Measurements from ENCODE around the gene AQP1.

AQP1 gene

DNA sequence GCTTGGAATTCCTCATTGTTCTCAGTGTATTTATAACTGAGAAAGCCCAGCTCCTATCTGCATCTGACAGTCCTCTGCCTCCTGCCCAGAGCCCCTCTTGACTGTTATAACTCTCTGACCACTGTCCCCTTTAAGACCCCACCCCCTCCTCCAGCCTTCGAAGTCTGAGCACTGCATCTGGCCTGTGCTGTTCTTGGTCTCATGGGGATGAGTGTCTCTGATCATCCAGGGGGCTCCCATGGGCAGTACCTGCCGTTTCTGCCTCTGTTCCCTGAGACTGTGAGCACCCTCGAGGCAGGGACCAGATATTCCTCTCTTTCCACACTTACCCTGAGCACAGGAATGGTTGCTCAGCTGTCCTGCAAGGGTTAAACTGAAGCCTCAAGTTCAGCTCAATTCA, 59.8 kb downstream of the AQP1 start:
- TF ChIP-seq, protein P1, sequence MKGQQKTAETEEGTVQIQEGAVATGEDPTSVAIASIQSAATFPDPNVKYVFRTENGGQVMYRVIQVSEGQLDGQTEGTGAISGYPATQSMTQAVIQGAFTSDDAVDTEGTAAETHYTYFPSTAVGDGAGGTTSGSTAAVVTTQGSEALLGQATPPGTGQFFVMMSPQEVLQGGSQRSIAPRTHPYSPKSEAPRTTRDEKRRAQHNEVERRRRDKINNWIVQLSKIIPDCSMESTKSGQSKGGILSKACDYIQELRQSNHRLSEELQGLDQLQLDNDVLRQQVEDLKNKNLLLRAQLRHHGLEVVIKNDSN (IDR thresholded peaks at IDR 0.05) = no peak
- TF ChIP-seq FOXM1 (IDR thresholded peaks at IDR 0.05; ENCODE audit: borderline replicate concordance, low read depth) (no peak), EP300 (IDR thresholded peaks at IDR 0.05; ENCODE audit: borderline replicate concordance) (no peak), ZBTB7A (IDR thresholded peaks at IDR 0.05; ENCODE audit: low read depth) (no peak), EGR1 (IDR thresholded peaks at IDR 0.05) (no peak), TAF1 (IDR thresholded peaks at IDR 0.05; ENCODE audit: low read depth) (no peak), TCF12 (IDR thresholded peaks at IDR 0.05; ENCODE audit: low read depth) (no peak), RAD21 (IDR thresholded peaks at IDR 0.05; ENCODE audit: low read depth) (no peak), YY1 (IDR thresholded peaks at IDR 0.05; ENCODE audit: low read depth) (no peak), TEAD4 (IDR thresholded peaks at IDR 0.05) (no peak), NFIC (IDR thresholded peaks at IDR 0.05) (no peak), CREB1 (IDR thresholded peaks at IDR 0.05; ENCODE audit: low read depth) (no peak), CEBPB (IDR thresholded peaks at IDR 0.05) (no peak)
- TF ChIP-seq, protein P2, sequence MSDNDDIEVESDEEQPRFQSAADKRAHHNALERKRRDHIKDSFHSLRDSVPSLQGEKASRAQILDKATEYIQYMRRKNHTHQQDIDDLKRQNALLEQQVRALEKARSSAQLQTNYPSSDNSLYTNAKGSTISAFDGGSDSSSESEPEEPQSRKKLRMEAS (IDR thresholded peaks at IDR 0.05) = no peak
- TF ChIP-seq, protein P3, sequence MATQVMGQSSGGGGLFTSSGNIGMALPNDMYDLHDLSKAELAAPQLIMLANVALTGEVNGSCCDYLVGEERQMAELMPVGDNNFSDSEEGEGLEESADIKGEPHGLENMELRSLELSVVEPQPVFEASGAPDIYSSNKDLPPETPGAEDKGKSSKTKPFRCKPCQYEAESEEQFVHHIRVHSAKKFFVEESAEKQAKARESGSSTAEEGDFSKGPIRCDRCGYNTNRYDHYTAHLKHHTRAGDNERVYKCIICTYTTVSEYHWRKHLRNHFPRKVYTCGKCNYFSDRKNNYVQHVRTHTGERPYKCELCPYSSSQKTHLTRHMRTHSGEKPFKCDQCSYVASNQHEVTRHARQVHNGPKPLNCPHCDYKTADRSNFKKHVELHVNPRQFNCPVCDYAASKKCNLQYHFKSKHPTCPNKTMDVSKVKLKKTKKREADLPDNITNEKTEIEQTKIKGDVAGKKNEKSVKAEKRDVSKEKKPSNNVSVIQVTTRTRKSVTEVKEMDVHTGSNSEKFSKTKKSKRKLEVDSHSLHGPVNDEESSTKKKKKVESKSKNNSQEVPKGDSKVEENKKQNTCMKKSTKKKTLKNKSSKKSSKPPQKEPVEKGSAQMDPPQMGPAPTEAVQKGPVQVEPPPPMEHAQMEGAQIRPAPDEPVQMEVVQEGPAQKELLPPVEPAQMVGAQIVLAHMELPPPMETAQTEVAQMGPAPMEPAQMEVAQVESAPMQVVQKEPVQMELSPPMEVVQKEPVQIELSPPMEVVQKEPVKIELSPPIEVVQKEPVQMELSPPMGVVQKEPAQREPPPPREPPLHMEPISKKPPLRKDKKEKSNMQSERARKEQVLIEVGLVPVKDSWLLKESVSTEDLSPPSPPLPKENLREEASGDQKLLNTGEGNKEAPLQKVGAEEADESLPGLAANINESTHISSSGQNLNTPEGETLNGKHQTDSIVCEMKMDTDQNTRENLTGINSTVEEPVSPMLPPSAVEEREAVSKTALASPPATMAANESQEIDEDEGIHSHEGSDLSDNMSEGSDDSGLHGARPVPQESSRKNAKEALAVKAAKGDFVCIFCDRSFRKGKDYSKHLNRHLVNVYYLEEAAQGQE (IDR thresholded peaks at IDR 0.05; ENCODE audit: low read depth) = no peak

DNA sequence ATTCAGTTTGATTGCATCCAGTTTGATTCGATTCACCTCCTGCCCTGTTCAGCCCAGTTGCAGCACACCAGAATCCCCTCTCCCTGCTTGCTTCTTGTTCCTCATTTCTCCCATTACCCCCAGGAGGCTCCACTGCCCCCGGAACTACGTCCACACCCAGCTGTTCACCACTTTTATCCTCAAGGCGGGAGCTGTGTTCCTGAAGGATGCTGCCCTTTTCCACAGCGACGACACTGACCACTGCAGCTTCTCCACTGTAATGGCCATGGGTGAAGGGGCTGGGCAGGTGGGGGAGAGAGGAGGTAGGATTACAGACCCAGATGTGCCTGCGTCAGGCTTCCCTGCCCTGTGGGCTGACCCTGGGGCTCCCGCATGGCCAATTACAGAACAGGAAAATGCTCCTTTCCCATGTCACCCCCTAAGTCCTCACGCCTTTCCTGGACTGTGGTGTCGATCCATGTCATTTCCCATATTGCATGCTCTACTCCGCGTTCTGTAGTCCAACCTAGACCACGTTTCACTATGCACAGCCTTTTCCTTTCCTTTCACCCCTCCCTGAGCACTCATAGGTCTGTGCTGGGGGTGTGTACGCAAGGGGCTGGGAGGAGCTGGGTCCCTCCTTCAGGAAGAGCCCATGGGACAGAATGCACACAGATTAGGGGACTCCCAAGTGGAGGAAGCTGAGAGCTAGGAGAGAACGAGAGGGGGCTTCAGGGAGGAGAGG, 60.3 kb downstream of the AQP1 start:
- no peak for TF ChIP-seq FOXM1 (IDR thresholded peaks at IDR 0.05; ENCODE audit: borderline replicate concordance, low read depth)
- TF ChIP-seq, protein P3 (IDR thresholded peaks at IDR 0.05; ENCODE audit: low read depth) = no peak
- TF ChIP-seq EGR1 (IDR thresholded peaks at IDR 0.05) = no peak
- no peak for TF ChIP-seq TCF12 (IDR thresholded peaks at IDR 0.05; ENCODE audit: low read depth)
- TF ChIP-seq, protein P2 (IDR thresholded peaks at IDR 0.05) = no peak

DNA sequence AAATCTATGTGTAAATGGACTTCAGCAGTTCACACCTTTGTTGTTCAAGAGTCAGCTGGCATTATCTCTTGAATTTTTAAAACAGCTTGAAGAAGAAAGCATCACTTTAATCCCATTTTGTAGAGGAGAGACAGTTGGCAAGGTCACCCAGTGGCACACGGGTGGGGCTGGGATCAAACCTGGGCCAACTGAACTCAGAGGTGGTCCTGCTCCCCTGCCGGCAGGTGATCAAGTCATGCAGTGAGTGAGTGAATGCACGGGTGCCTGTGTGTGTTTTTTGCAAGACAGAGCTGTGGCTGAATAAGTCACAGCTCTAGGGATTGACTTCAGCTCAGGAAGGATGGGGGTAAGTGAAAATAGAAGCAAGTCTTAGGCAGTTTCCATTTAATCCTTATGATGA, 61.6 kb downstream of the AQP1 start:
- TF ChIP-seq, protein P3 (IDR thresholded peaks at IDR 0.05; ENCODE audit: low read depth) = no peak
- TF ChIP-seq EGR1 (IDR thresholded peaks at IDR 0.05) (no peak), TAF1 (IDR thresholded peaks at IDR 0.05; ENCODE audit: low read depth) (no peak), RAD21 (IDR thresholded peaks at IDR 0.05; ENCODE audit: low read depth) (no peak), TEAD4 (IDR thresholded peaks at IDR 0.05) (no peak), NFIC (IDR thresholded peaks at IDR 0.05) (no peak), EP300 (IDR thresholded peaks at IDR 0.05; ENCODE audit: borderline replicate concordance) (no peak), TCF12 (IDR thresholded peaks at IDR 0.05; ENCODE audit: low read depth) (no peak), CREB1 (IDR thresholded peaks at IDR 0.05; ENCODE audit: low read depth) (no peak), CEBPB (IDR thresholded peaks at IDR 0.05) (no peak), YY1 (IDR thresholded peaks at IDR 0.05; ENCODE audit: low read depth) (no peak), FOXM1 (IDR thresholded peaks at IDR 0.05; ENCODE audit: borderline replicate concordance, low read depth) (no peak)
- TF ChIP-seq, protein P2 (IDR thresholded peaks at IDR 0.05) = no peak
- TF ChIP-seq, protein P1 (IDR thresholded peaks at IDR 0.05) = no peak
